ENCODE measurements around the gene ARHGAP24.

Gene ARHGAP24

GRCh38 chr4:85866508-85866907 is 391.6 kb downstream of the ARHGAP24 start:
- DNase-seq (ENCODE audit: extremely low read depth, low read depth) = no peak
- TF ChIP-seq CTCF (IDR thresholded peaks at IDR 0.05; ENCODE audit: low read depth, low read length) = no peak

GRCh38 chr4:85867271-85867670 is 392.3 kb downstream of the ARHGAP24 start:
- DNase-seq (ENCODE audit: extremely low read depth, low read depth) = no peak
- TF ChIP-seq CTCF (IDR thresholded peaks at IDR 0.05; ENCODE audit: low read depth, low read length) = no peak

- no peak for DNase-seq (ENCODE audit: extremely low read depth, low read depth)
- TF ChIP-seq CTCF (IDR thresholded peaks at IDR 0.05; ENCODE audit: low read depth, low read length) = no peak
These were observed 394.2 kb downstream of the ARHGAP24 start for GRCh38 chr4:85869181-85869580.

- no peak for DNase-seq (ENCODE audit: extremely low read depth, low read depth)
These were observed 395.5 kb downstream of the ARHGAP24 start for GRCh38 chr4:85870298-85871083.

GRCh38 chr4:85873566-85873965 is 398.6 kb downstream of the ARHGAP24 start:
- no peak for TF ChIP-seq CTCF (IDR thresholded peaks at IDR 0.05; ENCODE audit: low read depth, low read length)

More at GRCh38 chr4:85870298-85871083, 395.5 kb downstream of the ARHGAP24 start:
- no peak for TF ChIP-seq CTCF (IDR thresholded peaks at IDR 0.05; ENCODE audit: low read depth, low read length)

GRCh38 chr4:85879518-85879917 is 404.6 kb downstream of the ARHGAP24 start:
- no peak for DNase-seq (ENCODE audit: extremely low read depth, low read depth)
- TF ChIP-seq CTCF (IDR thresholded peaks at IDR 0.05; ENCODE audit: low read depth, low read length) = no peak

More at GRCh38 chr4:85873566-85873965, 398.6 kb downstream of the ARHGAP24 start:
- no peak for DNase-seq (ENCODE audit: extremely low read depth, low read depth)

GRCh38 chr4:85883180-85883579 is 408.2 kb downstream of the ARHGAP24 start:
- no peak for TF ChIP-seq CTCF (IDR thresholded peaks at IDR 0.05; ENCODE audit: low read depth, low read length)
- DNase-seq (ENCODE audit: extremely low read depth, low read depth) = no peak
